Glutamatergic neuron (in vitro differentiated cells): ENCODE measurements around the gene STARD13. TPM values are rescaled to one million over a fixed set of nuclear protein-coding genes. Genes with fewer than 3 reads are reported as not detected.

ENCODE experiments used
- DNase-seq: peaks from one replicate; pipeline ENCODE4 v3.0.0; 2022
- H3K27ac Mint-ChIP-seq: one replicate; pipeline ENCODE4 v1.8.0; 2020; ENCODE audit warnings: mild to moderate bottlenecking, mixed read lengths, inconsistent platforms; ENCODE audit not compliant: unreplicated experiment
- H3K27me3 Mint-ChIP-seq: one replicate; pipeline ENCODE4 v1.8.0; 2020; ENCODE audit warnings: mild to moderate bottlenecking, moderate library complexity, mixed read lengths, inconsistent platforms; ENCODE audit not compliant: unreplicated experiment
- H3K36me3 Mint-ChIP-seq: one replicate; pipeline ENCODE4 v1.8.0; 2020; ENCODE audit warnings: mild to moderate bottlenecking, mixed read lengths, inconsistent platforms; ENCODE audit not compliant: unreplicated experiment
- H3K4me1 Mint-ChIP-seq: one replicate; pipeline ENCODE4 v1.8.0; 2020; ENCODE audit warnings: mild to moderate bottlenecking, low read depth, mixed read lengths, inconsistent platforms; ENCODE audit not compliant: unreplicated experiment
- H3K4me3 Mint-ChIP-seq: one replicate; pipeline ENCODE4 v1.8.0; 2020; ENCODE audit warnings: mild to moderate bottlenecking, mixed read lengths, inconsistent platforms; ENCODE audit not compliant: unreplicated experiment
- H3K9me3 Mint-ChIP-seq: one replicate; pipeline ENCODE4 v1.8.0; 2020; ENCODE audit warnings: mild to moderate bottlenecking, moderate library complexity, mixed read lengths, inconsistent platforms; ENCODE audit not compliant: unreplicated experiment
- CTCF ChIP-seq: fragments of 200-600 bp; sonication (generic); IDR thresholded peaks from one replicate; pipeline ENCODE4 v1.5.0; 2021; ENCODE audit not compliant: partially characterized antibody, unreplicated experiment
- total RNA-seq: library from RNA; stranded (reverse); fragmentation: NEBNext Ultra II Directional; extraction: Animal tissue kit (Norgen Biotek cat#: 25700); gene quantifications from one replicate; pipeline ENCODE4 v1.2.1, GENCODE V29; 2021; ENCODE audit not compliant: unreplicated experiment

The STARD13 gene
- total RNA-seq, 1 donor from 2014 or later, result 36.4 TPM

GRCh38 chr13:33229446-33230177 is 55.9 kb downstream of the STARD13 start:
- peak overlapping the region; percentile 55 for H3K4me3 Mint-ChIP-seq
- H3K36me3 Mint-ChIP-seq, result peaks cover 10% of the 10 kb centered on the region
- H3K4me1 Mint-ChIP-seq, result peaks cover 50% of the 10 kb centered on the region
- H3K27ac Mint-ChIP-seq, result peak overlapping the region; percentile 99
- H3K27me3 Mint-ChIP-seq, result peaks cover 10% of the 10 kb centered on the region
- no peak for TF ChIP-seq CTCF
- H3K9me3 Mint-ChIP-seq, result peaks cover 18% of the 10 kb centered on the region
- DNase-seq, result peak; percentile 49

- DNase-seq, result no peak
- peak overlapping the region; percentile 55 for H3K4me3 Mint-ChIP-seq
- H3K27ac Mint-ChIP-seq, result peak overlapping the region; percentile 99
- H3K4me1 Mint-ChIP-seq, result peaks cover 44% of the 10 kb centered on the region
- peaks cover 5% of the 10 kb centered on the region for H3K36me3 Mint-ChIP-seq
- TF ChIP-seq CTCF, result peak; percentile 94
- H3K27me3 Mint-ChIP-seq, result peaks cover 8% of the 10 kb centered on the region
- H3K9me3 Mint-ChIP-seq, result peaks cover 15% of the 10 kb centered on the region
These were observed 56.7 kb downstream of the STARD13 start for GRCh38 chr13:33228648-33229445.

GRCh38 chr13:33227927-33228647 is 57.5 kb downstream of the STARD13 start:
- peaks cover 12% of the 10 kb centered on the region for H3K9me3 Mint-ChIP-seq
- H3K4me3 Mint-ChIP-seq, result peak overlapping the region; percentile 19
- no peak for TF ChIP-seq CTCF
- H3K4me1 Mint-ChIP-seq, result peaks cover 40% of the 10 kb centered on the region
- H3K36me3 Mint-ChIP-seq, result peaks cover under 1% of the 10 kb centered on the region
- no peak for DNase-seq
- H3K27me3 Mint-ChIP-seq, result peaks cover 8% of the 10 kb centered on the region
- H3K27ac Mint-ChIP-seq, result peak overlapping the region; percentile 87

- no peak overlapping the region for H3K27ac Mint-ChIP-seq
- peaks cover 3% of the 10 kb centered on the region for H3K27me3 Mint-ChIP-seq
- no peak for TF ChIP-seq CTCF
- H3K4me3 Mint-ChIP-seq, result no peak overlapping the region
- H3K4me1 Mint-ChIP-seq, result peaks cover 21% of the 10 kb centered on the region
- peaks cover 11% of the 10 kb centered on the region for H3K9me3 Mint-ChIP-seq
- no peak for DNase-seq
- H3K36me3 Mint-ChIP-seq, result no peaks in the 10 kb centered on the region
These were observed 60.9 kb downstream of the STARD13 start for GRCh38 chr13:33224686-33225085.
